Hematopoietic multipotent progenitor cell treated with erythropoietin and hydrocortisone succinate and interleukin-3 and kit ligand, for 4 days (in vitro differentiated cells): ENCODE results near the gene STMN1.
A peak's percentile ranks its signal among the peaks of the same experiment; 100 is the strongest.

Experiments
- DNase-seq: peaks from one replicate; pipeline ENCODE4 v3.0.0-alpha.2; 2015

Gene STMN1

DNA sequence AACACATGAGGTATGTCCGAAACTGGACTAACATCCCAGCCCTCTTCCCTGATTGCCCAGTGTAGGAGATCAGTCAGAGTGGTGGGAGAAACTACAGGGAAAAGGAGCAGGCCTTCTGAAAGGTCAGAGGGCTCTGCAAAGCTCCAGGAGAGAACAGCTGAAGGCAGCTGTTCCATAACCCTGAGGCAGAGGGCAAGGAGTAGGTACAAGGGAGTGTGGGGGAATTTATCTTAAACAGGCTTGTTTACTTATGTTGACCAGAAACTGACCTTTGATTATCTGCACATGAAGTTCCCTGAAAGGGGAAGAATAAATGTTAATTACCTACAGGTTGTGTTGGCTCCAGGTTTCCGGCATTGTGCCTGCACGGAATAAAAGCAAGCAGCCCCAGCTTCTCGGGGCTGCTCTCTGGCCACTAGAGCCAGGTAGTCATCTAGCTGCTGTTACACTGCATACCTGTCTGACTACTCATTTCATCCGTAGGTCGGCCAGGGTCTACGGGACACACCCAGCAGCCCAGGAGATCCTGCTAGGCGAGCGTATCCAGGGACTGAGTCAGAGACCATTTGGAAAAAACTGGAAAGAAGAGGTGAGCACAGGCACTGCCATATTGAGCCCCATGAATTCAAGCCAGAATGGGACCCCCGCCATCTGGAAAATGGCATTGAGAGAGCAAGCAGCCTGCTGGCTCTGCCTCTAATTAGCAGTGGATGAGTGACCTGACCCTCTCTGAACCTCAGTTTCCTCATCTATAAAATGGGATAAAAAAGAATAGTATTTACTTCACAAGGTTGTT is 15.8 kb downstream of the STMN1 start:
- DNase-seq: no peak

DNA sequence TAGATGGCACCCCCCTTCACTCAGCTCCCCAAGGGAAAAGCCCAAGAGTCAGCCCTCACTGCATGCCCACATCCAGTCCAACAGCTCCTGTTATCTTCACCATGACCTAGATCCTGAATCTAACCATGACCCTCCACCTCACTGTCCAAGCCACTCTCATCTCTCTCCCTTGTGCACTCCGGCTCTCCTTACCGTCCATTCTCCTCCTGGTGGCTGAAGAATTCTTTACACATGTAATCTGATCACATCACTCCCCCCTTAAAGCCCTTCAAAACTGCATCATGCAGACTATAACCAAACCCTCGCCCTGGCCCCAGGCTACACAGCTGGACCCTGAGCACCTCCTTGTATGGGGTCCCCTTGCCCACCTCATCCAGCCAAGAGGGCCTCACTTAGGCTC is 16.7 kb downstream of the STMN1 start:
- no peak for DNase-seq

DNA sequence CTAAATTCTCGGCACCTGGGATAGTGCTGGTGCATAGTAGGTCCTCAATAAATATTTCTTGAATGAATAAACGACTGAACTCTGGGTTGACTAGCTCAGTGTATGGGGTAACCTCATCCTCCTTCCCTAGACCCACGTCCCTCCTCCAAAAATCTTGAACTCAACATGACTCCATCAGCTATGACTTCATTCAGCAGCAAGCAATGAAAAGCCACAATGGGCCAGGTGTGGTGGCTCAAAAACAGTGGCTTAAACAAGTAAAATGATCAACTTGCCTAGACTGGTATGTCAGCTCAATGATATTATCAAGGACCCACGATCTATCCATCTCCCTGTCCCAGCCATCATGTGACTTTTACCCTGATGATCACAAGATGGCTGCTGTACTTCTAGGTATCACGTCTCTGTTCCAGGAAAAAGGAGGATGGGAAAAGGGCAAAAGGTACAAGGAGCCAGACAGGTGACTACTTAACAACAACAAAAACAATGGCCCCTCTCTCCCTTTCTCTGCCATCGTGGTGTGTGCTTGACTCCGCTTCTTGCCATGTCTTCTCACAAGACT is 17.7 kb downstream of the STMN1 start:
- DNase-seq: no peak

DNA sequence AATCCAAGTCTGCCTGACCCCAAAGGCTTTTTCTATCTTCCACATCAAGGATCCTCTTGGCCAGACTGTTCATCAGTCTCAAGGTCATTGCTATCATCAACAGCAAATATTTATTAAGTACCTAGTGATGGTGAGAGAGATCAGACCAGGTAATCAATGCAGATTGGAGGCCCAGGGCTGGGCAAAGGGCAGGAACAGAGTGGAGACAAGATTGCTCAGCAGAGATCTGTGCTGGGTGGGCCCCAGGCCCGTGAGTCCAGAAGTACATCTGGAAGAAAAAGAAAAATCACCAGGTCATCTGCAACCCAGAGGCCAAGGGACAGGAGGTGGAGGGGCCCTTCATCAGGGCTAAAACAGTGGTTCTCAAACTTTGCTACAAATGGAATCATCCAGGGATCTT is 20.6 kb downstream of the STMN1 start:
- no peak for DNase-seq

DNA sequence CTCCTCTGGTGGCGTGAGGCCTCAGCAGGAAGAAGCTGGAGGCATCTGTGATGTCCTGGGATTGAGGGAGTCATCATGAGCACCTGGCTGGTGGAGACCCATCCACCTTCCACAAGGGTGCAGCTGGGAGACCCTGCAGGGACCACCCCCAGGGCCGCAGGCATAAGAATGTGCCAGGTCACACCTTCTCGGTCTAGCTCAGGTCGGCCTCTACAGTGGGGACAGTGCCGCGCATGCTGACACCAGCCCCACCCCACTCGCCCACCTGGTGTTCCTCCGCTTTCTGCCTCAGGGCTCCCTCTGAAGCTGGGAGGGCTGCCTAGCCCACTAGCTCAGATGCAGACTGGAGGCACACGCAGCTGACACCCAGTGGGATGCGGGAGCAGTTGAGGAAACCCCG is 25.0 kb downstream of the STMN1 start:
- no peak for DNase-seq

DNA sequence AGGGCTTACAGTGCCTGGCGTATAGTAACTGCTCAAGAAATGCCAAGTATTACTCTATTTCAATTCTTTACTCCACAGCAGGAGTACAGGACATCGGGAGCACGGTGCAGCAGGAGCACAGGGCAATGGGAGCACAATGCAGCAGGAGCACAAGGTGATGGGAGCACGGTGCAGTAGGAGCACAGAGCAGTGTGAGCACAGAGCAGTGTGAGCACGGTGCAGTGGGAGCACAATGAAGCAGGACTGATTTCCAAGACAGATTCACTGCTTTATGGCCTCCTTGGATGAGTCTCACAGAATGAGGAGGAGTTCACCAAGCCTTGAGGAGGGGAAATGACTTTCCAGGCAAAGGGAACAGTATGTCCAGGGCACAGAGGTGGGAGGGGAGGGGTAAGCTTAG is 25.7 kb downstream of the STMN1 start:
- DNase-seq: no peak

DNA sequence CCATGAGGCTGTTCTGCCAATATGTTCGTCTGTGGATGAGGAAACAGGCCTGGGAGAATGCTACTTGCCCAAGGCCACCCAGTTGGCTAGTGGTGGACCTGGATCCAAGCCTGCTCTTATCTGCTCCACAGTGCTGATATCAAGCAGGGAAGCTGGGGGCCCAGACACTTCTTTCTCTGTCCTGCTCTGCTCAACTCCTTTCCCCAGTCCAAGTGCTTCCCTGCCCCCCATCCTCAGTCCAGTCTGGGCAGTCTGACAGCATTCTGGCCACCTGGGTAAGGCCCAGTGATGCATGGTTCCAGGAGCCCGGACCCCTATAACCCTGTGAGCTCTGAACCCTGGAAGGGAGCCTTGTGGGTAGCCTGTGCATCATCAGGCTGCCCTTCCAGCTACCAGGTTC is 26.5 kb downstream of the STMN1 start:
- DNase-seq: peak; percentile 35

DNA sequence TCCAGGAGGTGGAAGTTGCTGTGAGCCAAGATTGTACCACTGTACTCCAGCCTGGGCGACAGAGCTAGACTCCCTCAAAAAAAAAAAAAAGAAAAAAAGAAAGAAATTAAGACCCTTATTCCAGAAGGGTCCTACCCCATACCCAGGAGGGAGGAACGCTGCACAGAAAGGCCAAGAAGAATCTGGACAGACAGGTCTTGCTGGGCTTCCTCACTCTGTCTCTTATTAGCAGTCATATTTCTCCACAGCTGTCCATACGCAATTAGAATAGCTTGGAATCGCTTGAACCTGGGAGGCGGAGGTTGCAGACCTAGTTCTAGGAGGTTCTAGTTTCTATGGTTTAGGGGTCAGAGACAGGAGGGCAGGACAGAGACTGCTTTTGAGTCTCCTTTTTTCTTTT is 27.5 kb downstream of the STMN1 start:
- no peak for DNase-seq

DNA sequence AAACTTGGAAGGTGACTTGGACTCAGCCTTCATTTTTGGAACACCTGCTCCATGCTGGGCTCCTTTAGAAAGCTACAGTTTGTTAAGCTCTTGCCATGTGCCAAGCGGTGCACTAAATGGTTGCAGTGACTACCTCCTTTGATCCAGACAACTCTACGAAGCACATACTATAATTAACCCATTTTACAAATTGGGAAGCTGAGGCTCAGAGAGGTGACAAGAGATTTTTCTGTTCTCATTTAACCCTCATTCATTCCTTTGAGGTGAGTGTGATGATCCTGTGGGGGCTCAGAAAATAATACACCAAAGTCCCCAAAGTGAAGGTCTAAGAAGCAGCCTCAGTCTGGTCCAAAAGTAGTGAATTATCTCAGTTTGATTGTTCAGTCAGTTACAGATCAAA is 29.1 kb downstream of the STMN1 start:
- DNase-seq: no peak

DNA sequence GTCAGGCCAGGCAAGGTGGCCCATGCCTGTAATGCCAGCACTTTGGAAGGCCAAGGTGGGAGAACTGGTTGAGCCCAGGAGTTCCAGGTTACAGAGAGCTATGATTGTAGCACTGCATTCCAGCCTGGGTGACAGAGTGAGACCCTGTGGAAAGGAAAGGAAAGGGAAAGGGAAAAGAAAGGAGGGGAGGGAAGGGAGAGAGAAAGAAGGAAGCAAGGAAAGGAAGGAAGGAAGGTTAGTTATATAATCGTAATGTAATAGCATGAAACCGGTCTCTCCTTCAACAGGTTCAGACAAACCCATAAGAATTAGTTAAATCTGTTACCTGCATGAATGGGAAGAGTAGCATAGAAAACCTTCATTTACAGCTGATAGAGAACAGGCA is 29.5 kb downstream of the STMN1 start:
- no peak for DNase-seq

DNA sequence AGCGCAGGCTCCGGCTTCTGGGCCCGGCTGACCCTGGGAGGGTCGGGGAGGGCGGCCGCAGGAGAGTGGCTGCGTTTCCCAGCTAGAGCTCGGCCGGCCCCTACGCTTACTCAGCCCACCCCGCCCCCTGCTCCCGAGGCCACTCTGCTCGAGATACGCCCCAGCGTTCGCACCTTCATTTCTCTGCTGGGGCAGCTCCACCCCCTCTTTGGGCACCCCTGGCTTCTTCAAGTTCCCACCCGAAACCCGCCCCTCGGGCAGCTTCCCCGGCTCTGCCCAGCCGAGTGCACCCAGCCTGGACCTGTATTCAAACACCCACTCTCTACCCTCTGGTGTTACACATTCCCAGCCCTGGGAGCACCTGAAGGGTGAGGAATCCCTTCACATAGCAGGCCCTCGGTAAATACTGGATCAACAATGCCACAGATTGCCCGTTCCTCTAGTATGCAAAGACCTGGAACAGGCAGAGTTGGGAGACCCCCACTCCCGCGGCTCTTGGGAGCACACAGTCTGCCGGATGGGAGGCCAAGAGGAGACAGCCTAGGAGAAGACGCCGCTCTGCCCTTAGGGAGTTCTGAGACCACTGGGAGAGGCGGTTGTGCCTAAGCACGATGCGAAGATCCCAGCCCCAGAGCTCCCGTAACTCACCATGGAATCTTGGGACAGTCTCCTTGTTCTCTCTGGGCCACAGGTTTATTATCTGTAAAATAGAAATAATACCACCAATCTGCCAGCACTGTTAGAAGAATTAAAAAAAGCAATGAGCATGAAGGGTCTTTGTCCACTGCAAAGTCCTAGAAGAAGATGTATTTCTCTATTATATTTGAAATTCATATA is 30.1 kb downstream of the STMN1 start:
- DNase-seq: peak; percentile 66

DNA sequence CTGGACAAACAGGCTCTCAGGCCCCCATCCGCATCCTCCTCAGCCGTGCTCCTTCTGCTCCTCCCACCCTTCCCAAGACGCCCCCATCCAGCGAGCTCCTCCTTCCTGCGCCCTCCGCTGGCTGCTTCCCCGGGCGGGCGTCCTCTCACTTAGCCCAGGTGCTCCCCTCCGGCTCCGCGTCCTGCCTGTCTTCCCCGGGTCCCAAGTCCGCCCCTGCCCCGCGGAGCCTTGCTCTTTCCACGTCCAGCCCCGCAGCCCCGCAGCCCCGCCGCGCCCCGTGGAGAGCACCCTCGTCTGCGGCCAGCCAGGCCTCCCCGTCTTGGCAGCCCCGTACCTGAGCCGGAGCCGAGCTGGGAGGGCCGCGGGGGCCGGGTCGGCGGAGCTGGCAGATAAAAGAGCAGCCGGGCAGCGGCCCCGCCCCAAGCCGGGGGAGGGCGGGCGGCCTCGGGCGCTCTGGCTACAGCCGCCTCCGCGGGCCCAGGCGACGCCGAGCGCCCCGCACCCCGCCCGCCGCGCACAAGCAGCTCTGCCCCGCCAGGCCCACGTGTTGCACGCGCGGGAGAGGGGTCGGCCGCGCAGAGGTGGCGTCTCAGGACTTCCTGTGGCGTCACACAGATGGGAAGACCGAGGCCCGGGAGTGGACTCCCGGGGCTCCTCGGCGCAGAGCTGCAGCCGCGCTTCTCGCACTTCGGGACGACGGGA is 30.9 kb downstream of the STMN1 start, which contains the start of gene PAQR7:
Gene PAQR7, minus strand, starts transcription at position 555 of the 702 bp plus-strand sequence. CDS start 11,869 bp downstream, outside the sequence.
- peak; percentile 89 for DNase-seq

DNA sequence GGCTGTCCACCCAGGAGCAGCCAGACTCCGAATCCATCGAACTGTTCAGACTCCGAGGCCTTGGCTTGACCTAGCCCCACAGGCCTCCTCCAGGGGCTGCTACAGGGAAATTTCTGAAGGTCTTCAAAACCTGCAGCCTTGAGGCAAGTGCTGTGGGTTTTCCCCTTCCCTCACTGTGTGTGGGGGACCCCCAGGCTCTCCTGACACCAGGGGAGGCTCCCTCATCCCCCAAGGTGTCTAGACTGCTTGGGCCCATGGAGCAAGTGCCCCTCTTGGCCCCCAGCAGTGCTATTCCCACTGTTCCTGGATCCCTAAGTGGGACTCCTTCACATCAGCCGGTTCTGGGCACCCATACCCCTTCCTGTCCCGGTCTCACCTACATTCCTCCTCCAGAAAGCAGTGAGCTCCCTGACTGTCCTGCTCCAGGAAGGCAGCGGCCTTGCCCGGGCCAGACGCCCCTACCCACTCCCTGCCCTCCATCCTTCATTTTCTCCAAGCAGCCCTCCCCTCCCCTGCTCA is 31.5 kb downstream of the STMN1 start:
- no peak for DNase-seq

DNA sequence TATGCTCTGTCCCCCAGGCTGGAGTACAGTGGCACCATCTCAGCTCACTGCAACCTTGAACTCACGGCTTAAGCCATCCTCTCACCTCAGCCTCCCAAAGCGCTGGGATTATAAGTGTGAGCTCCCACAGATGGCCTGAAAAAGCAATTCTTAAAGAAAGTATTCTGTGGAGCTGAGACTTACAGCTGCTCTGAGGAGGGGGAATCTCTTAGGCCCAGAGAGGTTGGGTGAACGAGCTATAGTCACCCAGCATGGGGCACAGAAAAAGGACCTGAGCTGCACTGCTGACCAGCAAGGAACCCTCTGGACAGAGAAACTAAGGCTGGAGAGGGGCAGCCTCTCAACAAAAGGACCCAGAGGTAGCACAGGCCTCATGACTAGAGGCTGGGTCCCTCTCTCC is 32.0 kb downstream of the STMN1 start:
- no peak for DNase-seq

DNA sequence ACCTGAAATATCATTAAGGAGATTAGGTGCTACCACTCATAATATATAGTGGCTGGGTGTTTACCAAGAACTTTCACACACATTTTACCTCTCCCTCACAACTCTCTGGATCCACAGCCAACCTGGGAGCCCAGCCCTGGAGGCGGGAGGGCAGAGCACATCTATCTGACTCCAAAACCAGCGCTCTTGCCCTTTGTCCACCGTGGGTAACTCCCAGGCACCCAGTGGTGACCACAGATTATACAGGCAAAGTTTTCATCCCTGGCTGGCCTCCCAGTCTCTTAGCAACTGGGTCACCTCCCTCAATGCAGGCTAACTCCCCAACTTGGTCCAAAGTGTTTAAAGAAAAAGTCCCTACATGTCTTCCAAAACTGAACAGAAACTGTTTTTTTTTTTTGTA is 33.1 kb downstream of the STMN1 start:
- peak; percentile 56 for DNase-seq

DNA sequence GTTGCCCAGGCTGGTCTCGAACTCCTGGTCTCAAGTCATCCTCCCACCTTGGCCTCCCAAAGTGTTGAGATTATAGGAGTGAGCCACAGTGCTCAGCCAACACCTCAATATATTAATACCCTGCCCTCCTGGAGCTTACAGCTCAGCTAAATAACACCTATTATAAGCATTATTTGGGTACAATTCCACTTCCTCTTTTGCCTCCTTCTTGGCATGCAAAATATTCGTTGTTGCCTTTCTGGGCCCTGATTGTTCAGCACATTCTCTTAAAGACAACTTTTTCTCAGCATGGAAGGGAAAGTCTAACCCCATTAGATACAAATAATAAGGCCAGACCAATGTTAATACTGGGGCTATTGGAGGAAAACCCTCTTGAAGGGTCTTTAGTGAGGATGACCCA is 33.5 kb downstream of the STMN1 start:
- peak; percentile 53 for DNase-seq

DNA sequence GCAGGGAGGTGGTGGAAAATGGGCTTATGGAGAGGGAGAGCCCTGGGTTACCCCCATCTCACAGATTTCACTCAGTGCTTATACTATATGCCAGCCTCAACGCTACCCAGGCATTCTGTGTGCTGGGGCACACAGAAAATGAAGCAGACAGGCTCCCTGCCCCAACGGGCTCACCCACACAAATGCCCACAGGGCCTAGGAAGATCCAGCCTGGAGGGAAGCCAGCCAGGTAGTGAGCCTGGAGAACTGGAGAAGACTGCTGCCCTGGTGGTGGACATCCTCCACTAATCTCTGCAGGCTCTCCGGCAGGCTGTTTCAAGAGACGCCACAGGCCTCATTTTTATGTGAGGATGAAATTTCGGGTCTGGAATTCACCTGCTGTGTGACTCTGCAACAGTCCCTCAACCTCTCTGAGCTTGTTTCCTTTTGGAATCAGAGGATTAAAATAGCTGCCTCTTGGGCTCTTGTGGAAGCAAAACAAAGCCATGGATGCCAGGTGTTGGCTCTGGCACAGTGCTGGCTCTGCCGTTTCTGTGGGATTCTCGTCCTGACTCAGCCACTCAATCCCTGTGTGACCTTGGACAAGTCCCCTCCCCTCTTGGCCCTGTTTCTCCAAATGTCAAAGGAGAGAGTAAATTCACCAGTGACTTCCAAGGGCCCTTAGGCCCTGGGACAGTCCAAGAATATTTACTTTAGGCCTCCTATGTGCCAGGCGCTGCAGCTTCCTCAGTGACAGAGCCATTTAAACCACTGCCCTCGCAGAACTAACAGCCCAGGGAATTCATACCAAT is 34.3 kb downstream of the STMN1 start:
- DNase-seq: no peak

DNA sequence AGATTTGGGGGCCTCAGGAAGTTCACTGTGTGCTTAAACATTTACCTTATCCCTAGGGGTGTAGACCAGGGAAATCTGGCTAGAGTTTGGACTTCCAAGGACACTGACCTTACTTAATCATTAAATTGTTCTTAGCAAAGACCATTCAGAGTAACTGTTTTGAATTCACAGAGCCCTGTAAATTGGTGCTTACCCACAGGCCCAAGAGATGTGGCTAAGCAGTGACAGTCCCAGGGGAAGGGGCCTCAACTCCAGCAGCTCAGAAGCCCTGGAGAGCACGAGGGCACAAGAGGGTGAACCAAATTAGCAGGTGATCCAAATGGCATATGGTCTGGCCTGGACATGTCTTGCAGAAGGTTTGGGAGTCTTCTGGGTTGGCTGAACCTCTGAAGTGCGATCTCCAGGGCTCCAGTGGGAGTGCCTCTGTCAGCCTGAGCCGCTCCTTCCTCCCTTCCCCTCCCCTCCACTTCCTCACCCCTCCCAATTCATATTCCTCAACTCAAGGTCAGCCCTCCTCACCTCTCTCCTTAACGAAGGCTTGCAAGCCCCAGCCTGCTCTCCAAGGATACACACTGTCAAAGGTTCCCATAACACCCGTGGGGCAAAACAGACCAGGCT is 35.0 kb downstream of the STMN1 start:
- no peak for DNase-seq

DNA sequence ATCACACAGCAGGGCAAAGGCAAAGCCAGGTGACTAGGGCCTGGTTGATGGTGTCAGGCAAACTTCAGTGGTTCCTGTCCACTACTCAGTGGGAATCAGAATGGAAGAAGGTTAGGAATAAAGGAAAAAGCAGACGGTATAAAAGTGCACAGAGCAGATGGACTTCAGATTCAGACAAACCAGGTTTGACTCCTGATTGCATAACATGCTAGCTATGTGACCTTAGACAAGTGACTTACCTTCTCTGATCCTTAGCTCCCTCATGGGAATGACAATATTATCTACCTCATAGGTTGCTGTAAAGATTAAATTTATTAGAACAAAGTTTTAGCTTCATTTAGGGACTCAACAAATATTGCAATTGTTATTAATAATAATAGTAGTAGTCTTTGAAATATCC is 35.6 kb downstream of the STMN1 start:
- no peak for DNase-seq

DNA sequence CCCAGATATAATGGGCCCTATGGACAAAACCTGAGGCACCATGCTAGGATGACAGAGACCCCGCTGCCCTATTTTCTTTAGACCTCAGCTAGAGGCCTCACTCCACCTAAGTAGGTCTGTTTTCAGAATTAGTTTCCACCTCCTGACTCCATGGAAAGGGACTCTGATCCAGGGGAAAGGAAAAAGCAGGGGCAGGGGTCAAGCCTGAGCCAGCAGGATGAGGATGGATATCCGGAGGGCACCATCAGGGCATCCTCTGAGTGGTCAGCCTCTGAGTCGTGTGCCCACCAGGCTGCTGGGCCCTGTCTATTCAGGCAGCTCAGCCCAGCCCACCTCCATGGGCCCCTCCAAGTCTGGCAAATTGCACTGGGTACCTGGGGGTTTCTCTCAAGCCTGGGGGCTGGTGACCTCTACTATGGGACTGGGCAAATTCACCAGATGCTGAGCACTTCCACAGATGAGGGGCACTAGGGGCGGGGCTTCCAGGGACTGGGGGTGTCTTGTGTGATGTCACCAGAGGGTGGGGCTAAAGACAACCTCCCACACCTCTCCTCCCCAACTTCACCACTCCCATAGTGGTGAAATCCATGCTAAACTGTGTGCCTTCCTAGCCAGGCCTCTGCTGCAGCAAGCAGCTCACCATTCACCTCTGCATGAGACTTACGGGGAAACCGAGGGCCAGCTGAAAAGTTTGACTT is 36.2 kb downstream of the STMN1 start:
- DNase-seq: peak; percentile 53
